NCI-H82 treated with DMSO at 0.1 percent for 48 hours (cell line): ENCODE measurements around the gene RELN.

Experiments used
- DNase-seq: peaks from one replicate; lab custom pipeline; 2025; ENCODE audit not compliant: unreplicated experiment; lab: John Stamatoyannopoulos, UW

Gene RELN

GRCh38 chr7:103690242-103690974, 299.1 kb downstream of the RELN start:
- DNase-seq: peak; percentile 51

GRCh38 chr7:103689255-103689654, 300.2 kb downstream of the RELN start:
- DNase-seq: no peak

- no peak for DNase-seq
Observed at GRCh38 chr7:103687951-103688350, 301.5 kb downstream of the RELN start.

GRCh38 chr7:103687272-103687671, 302.2 kb downstream of the RELN start:
- no peak for DNase-seq

- DNase-seq: no peak
Observed at GRCh38 chr7:103686763-103687162, 302.7 kb downstream of the RELN start.

- DNase-seq: no peak
Observed at GRCh38 chr7:103686064-103686463, 303.4 kb downstream of the RELN start.

GRCh38 chr7:103685646-103686045, 303.8 kb downstream of the RELN start:
- DNase-seq: no peak

- DNase-seq: no peak
Observed at GRCh38 chr7:103683348-103683747, 306.1 kb downstream of the RELN start.

GRCh38 chr7:103680161-103681144, 309.0 kb downstream of the RELN start:
- DNase-seq: peak; percentile 57

- DNase-seq: no peak
Observed at GRCh38 chr7:103679151-103680132, 310.0 kb downstream of the RELN start.

- DNase-seq: no peak
Observed at GRCh38 chr7:103668279-103668941, 321.0 kb downstream of the RELN start.

- DNase-seq: no peak
Observed at GRCh38 chr7:103666326-103666725, 323.1 kb downstream of the RELN start.

GRCh38 chr7:103664577-103664976, 324.9 kb downstream of the RELN start:
- DNase-seq: no peak

- no peak for DNase-seq
Observed at GRCh38 chr7:103660455-103661371, 328.7 kb downstream of the RELN start.

GRCh38 chr7:103658055-103659005, 331.1 kb downstream of the RELN start:
- DNase-seq: no peak

- no peak for DNase-seq
Observed at GRCh38 chr7:103657474-103657894, 332.0 kb downstream of the RELN start.

- no peak for DNase-seq
Observed at GRCh38 chr7:103656221-103656620, 333.2 kb downstream of the RELN start.
